Measurements from ENCODE around the gene SPAG17. TPM values are rescaled to one million over a fixed set of nuclear protein-coding genes. Genes with fewer than 3 reads are reported as not detected.

Gene SPAG17
- total and polyA plus RNA-seq, 2 of the 13 experiments (the other 11 are each of a cell fraction or from before 2014, with no cell fraction given) = not detected

- H3K9ac ChIP-seq (ENCODE audit: insufficient read depth, low read depth, low read length) = no peak overlapping the region
- H3K36me3 ChIP-seq (replicated peaks in 1 of 2; ENCODE audit: control insufficient read depth in 1 of 2, insufficient read depth in 2 of 2, low read length in 2 of 2) = no peaks in the 10 kb centered on the region
- no peak overlapping the region for H3K4me3 ChIP-seq (replicated peaks in 1 of 3; ENCODE audit: insufficient read depth in 1 of 3, low read depth in 2 of 3, low read length in 3 of 3)
- BruUV-seq (replicated peaks) = no TSS peak
- TF ChIP-seq, protein P1, sequence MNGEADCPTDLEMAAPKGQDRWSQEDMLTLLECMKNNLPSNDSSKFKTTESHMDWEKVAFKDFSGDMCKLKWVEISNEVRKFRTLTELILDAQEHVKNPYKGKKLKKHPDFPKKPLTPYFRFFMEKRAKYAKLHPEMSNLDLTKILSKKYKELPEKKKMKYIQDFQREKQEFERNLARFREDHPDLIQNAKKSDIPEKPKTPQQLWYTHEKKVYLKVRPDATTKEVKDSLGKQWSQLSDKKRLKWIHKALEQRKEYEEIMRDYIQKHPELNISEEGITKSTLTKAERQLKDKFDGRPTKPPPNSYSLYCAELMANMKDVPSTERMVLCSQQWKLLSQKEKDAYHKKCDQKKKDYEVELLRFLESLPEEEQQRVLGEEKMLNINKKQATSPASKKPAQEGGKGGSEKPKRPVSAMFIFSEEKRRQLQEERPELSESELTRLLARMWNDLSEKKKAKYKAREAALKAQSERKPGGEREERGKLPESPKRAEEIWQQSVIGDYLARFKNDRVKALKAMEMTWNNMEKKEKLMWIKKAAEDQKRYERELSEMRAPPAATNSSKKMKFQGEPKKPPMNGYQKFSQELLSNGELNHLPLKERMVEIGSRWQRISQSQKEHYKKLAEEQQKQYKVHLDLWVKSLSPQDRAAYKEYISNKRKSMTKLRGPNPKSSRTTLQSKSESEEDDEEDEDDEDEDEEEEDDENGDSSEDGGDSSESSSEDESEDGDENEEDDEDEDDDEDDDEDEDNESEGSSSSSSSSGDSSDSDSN (CRISPR knock-in tag; IDR thresholded peaks at IDR 0.05) = no peak
- TF ChIP-seq CREB3 (CRISPR knock-in tag; IDR thresholded peaks at IDR 0.05) (no peak), ARID2 (CRISPR knock-in tag; IDR thresholded peaks at IDR 0.05; ENCODE audit: borderline replicate concordance) (no peak), RFX5 (IDR thresholded peaks at IDR 0.05; ENCODE audit: low read depth, low read length) (no peak), JUNB (CRISPR knock-in tag; IDR thresholded peaks at IDR 0.05; ENCODE audit: borderline replicate concordance) (no peak), BRD4 (CRISPR knock-in tag; IDR thresholded peaks at IDR 0.05) (no peak), ZBTB20 (CRISPR knock-in tag; IDR thresholded peaks at IDR 0.05; ENCODE audit: borderline replicate concordance, low read depth) (no peak), MATR3 (CRISPR knock-in tag; IDR thresholded peaks at IDR 0.05) (no peak), NR3C1 (CRISPR knock-in tag; IDR thresholded peaks at IDR 0.05) (no peak), ZBTB8A (CRISPR knock-in tag; IDR thresholded peaks at IDR 0.05; ENCODE audit: borderline replicate concordance, low read depth) (no peak), RBAK (CRISPR knock-in tag; IDR thresholded peaks at IDR 0.05) (no peak), ZNF12 (CRISPR knock-in tag; IDR thresholded peaks at IDR 0.05) (no peak)
- TF ChIP-seq, protein P2, sequence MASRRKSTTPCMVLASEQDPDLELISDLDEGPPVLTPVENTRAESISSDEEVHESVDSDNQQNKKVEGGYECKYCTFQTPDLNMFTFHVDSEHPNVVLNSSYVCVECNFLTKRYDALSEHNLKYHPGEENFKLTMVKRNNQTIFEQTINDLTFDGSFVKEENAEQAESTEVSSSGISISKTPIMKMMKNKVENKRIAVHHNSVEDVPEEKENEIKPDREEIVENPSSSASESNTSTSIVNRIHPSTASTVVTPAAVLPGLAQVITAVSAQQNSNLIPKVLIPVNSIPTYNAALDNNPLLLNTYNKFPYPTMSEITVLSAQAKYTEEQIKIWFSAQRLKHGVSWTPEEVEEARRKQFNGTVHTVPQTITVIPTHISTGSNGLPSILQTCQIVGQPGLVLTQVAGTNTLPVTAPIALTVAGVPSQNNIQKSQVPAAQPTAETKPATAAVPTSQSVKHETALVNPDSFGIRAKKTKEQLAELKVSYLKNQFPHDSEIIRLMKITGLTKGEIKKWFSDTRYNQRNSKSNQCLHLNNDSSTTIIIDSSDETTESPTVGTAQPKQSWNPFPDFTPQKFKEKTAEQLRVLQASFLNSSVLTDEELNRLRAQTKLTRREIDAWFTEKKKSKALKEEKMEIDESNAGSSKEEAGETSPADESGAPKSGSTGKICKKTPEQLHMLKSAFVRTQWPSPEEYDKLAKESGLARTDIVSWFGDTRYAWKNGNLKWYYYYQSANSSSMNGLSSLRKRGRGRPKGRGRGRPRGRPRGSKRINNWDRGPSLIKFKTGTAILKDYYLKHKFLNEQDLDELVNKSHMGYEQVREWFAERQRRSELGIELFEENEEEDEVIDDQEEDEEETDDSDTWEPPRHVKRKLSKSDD (CRISPR knock-in tag; IDR thresholded peaks at IDR 0.05; ENCODE audit: low read depth) = no peak
- ATAC-seq = no peak
- H3K79me2 ChIP-seq (ENCODE audit: insufficient read depth, low read length) = no peaks in the 10 kb centered on the region
- intact Hi-C loops (cut with micrococcal nuclease; ENCODE audit: unreplicated experiment) = no loop called here
- no peaks in the 10 kb centered on the region for H3K4me1 ChIP-seq (ENCODE audit: insufficient read depth, low read length)
- POLR2A ChIA-PET = no interaction called here
- no peak overlapping the region for H3K27ac ChIP-seq (ENCODE audit: extremely low read length, insufficient read depth, low read length)
- no peak overlapping the region for H3K4me2 ChIP-seq (ENCODE audit: low read depth, low read length)
- H3K27me3 ChIP-seq (ENCODE audit: control insufficient read depth in 1 of 2, insufficient read depth in 2 of 2, low read length in 2 of 2) = no peaks in the 10 kb centered on the region; a peak in 1 of 5 replicates
- in situ Hi-C loops (cut with HindIII; ENCODE audit: extremely low pct_ligation_motif_present, low pct_unique_long_range_greater_than_20kb) = no loop called here
- WGBS (ENCODE audit: low lambda C conversion rate) = 21% methylated on average over 4 of the region's 7 CpGs
- FAIRE-seq = no peak
- no peak overlapping the region for H2AFZ ChIP-seq (ENCODE audit: low read length)
- H3K9me3 ChIP-seq (ENCODE audit: low read length) = no peaks in the 10 kb centered on the region
- no peaks in the 10 kb centered on the region for H4K20me1 ChIP-seq (ENCODE audit: insufficient read depth, low read length)
- DNase-seq (ENCODE audit: low spot score) = no peak
- CTCF ChIA-PET (ENCODE audit: low intra/inter-chr PET ratio, low total read pairs) = no interaction called here
These were observed 37.0 kb downstream of the SPAG17 start for GRCh38 chr1:118148034-118148433.
